Measurements from ENCODE around the gene ASCL3.
"Not testable (repeated sequence)": the region's sequence is repeated elsewhere in the genome, so short reads cannot be mapped to it uniquely, and the experiment has no call there.

The ASCL3 gene

DNA sequence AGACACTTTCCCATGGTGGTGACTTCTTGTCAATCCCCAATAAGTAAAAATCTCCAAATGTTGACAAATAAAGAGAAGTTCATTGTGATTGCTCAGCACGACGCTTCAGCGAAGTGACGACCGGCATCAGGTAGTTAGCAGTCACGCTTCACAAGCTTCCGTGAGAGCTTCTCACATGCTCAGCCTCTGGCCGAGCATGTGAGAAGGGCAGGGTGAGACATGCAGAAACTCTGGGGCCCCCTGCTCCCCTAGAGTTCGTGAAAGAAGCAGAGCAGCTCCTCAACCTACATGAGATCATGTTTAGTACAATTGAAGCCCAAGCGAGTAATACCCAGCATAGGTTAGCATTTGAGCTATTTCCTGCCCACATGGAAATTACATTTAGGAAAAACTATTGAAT lies 5.7 kb downstream of the ASCL3 start:
- no peaks in the 10 kb centered on the region for H3K27me3 ChIP-seq (ENCODE audit: insufficient read depth, low read length, poor library complexity, severe bottlenecking)

DNA sequence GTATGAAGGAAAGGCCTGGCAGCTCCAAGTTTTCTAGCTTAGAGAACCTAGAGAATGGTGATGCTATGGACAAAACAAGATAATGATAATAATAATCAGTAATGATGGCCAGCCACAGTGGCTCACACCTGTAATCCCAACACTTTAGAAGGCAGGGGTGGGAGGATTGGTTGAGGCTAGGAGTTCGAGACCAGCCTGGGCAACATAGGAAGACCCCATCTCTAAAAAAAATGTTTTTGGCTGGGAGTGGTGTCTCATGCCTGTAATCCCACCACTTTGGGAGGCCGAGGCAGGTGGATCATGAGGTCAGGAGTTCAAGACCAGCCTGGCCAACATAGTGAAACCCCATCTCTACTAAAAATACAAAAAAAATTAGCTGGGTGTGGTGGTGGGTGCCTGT lies 7.0 kb downstream of the ASCL3 start:
- H3K9me2 ChIP-seq (replicated peaks; ENCODE audit: low read depth, low read length); H3K4me2 ChIP-seq (ENCODE audit: low read depth, low read length, poor library complexity, severe bottlenecking); H3K27me3 ChIP-seq (ENCODE audit: insufficient read depth, low read length, poor library complexity, severe bottlenecking); H3K79me2 ChIP-seq (ENCODE audit: insufficient read depth, low read length); H3K4me3 ChIP-seq (ENCODE audit: low read length, poor library complexity, severe bottlenecking); H4K20me1 ChIP-seq (ENCODE audit: insufficient read depth, low read length, poor library complexity, severe bottlenecking); H3K9me3 ChIP-seq (ENCODE audit: insufficient read depth, low read depth, low read length); H3K4me1 ChIP-seq (ENCODE audit: insufficient read depth, low read length, poor library complexity, severe bottlenecking); H2AFZ ChIP-seq (ENCODE audit: low read length); H3F3A ChIP-seq (ENCODE audit: low read depth); H3K36me3 ChIP-seq (ENCODE audit: insufficient read depth, low read length); H3K9ac ChIP-seq (ENCODE audit: low read depth, low read length, poor library complexity, severe bottlenecking): not testable (repeated sequence)

More for the DNA sequence above, 5.7 kb downstream of the ASCL3 start:
- Histone ChIP-seq H3F3A (ENCODE audit: low read depth) (no peaks in the 10 kb centered on the region), H3K9ac (ENCODE audit: low read depth, low read length, poor library complexity, severe bottlenecking) (no peak overlapping the region), H2AFZ (ENCODE audit: low read length) (no peak overlapping the region), H3K9me3 (ENCODE audit: insufficient read depth, low read depth, low read length) (no peaks in the 10 kb centered on the region), H4K20me1 (ENCODE audit: insufficient read depth, low read length, poor library complexity, severe bottlenecking) (no peaks in the 10 kb centered on the region), H3K79me2 (ENCODE audit: insufficient read depth, low read length) (no peaks in the 10 kb centered on the region), H3K4me1 (ENCODE audit: insufficient read depth, low read length, poor library complexity, severe bottlenecking) (no peaks in the 10 kb centered on the region), H3K9me2 (replicated peaks; ENCODE audit: low read depth, low read length) (no peaks in the 10 kb centered on the region), H3K36me3 (ENCODE audit: insufficient read depth, low read length) (no peaks in the 10 kb centered on the region), H3K4me2 (ENCODE audit: low read depth, low read length, poor library complexity, severe bottlenecking) (no peak overlapping the region), H3K4me3 (ENCODE audit: low read length, poor library complexity, severe bottlenecking) (no peak overlapping the region)
- TF ChIP-seq, protein P1, sequence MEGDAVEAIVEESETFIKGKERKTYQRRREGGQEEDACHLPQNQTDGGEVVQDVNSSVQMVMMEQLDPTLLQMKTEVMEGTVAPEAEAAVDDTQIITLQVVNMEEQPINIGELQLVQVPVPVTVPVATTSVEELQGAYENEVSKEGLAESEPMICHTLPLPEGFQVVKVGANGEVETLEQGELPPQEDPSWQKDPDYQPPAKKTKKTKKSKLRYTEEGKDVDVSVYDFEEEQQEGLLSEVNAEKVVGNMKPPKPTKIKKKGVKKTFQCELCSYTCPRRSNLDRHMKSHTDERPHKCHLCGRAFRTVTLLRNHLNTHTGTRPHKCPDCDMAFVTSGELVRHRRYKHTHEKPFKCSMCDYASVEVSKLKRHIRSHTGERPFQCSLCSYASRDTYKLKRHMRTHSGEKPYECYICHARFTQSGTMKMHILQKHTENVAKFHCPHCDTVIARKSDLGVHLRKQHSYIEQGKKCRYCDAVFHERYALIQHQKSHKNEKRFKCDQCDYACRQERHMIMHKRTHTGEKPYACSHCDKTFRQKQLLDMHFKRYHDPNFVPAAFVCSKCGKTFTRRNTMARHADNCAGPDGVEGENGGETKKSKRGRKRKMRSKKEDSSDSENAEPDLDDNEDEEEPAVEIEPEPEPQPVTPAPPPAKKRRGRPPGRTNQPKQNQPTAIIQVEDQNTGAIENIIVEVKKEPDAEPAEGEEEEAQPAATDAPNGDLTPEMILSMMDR (conservative IDR thresholded peaks at IDR 0.05; ENCODE audit: low read length) = no peak
- TF ChIP-seq EZH2phosphoT487 (IDR thresholded peaks at IDR 0.05; ENCODE audit: borderline replicate concordance) = no peak

DNA sequence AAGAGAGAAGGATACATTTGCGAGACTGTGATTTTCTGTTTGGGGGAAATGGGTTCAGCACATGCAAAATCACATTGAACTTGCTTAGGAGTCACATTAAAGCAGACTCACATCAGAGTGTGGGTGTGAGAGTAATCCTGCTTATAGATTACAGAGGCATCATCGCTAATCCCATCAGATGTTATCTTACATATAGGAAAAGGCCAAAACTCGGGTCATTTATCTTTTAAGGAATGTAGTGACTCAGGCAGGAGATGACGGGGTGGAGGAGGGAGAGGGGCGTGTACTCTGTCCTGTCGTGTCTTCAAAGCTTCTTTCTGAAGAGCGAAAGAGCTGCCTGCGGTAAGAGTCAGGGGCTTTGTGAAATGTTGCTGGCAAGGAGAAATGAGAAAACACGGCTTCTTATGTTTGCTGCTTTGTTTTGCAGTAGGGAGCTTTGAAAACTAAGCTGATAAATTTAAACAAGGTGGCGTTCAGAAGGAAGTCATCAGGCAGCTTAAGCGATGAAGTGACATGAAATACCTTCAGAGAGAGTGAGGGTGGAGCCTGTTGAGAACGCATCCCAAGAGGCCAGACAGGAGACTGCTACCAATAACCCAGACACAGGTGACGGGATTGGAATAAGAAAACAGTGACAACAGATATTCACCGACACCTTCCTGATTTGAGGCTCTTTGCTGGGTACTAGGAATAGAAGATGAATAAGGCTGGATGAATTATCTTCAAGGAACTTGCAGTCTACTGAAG lies 7.9 kb downstream of the ASCL3 start:
- TF ChIP-seq EZH2phosphoT487 (IDR thresholded peaks at IDR 0.05; ENCODE audit: borderline replicate concordance) = no peak
- TF ChIP-seq, protein P1 (conservative IDR thresholded peaks at IDR 0.05; ENCODE audit: low read length) = no peak
- no peak overlapping the region for H3K4me3 ChIP-seq (ENCODE audit: low read length, poor library complexity, severe bottlenecking)

GRCh38 chr11:8933931-8934330 lies 8.9 kb downstream of the ASCL3 start:
- no peaks in the 10 kb centered on the region for H4K20me1 ChIP-seq (ENCODE audit: insufficient read depth, low read length, poor library complexity, severe bottlenecking)
- no peaks in the 10 kb centered on the region for H3K36me3 ChIP-seq (ENCODE audit: insufficient read depth, low read length)
- TF ChIP-seq, protein P1 (conservative IDR thresholded peaks at IDR 0.05; ENCODE audit: low read length) = no peak
- no peak for TF ChIP-seq EZH2phosphoT487 (IDR thresholded peaks at IDR 0.05; ENCODE audit: borderline replicate concordance)
- H3K9ac ChIP-seq (ENCODE audit: low read depth, low read length, poor library complexity, severe bottlenecking) = no peak overlapping the region
- no peak overlapping the region for H2AFZ ChIP-seq (ENCODE audit: low read length)
- no peaks in the 10 kb centered on the region for H3K4me1 ChIP-seq (ENCODE audit: insufficient read depth, low read length, poor library complexity, severe bottlenecking)
- no peak overlapping the region for H3K4me3 ChIP-seq (ENCODE audit: low read length, poor library complexity, severe bottlenecking)
- no peaks in the 10 kb centered on the region for H3K9me3 ChIP-seq (ENCODE audit: insufficient read depth, low read depth, low read length)
- no peaks in the 10 kb centered on the region for H3F3A ChIP-seq (ENCODE audit: low read depth)
- H3K4me2 ChIP-seq (ENCODE audit: low read depth, low read length, poor library complexity, severe bottlenecking) = no peak overlapping the region
- H3K27me3 ChIP-seq (ENCODE audit: insufficient read depth, low read length, poor library complexity, severe bottlenecking) = no peaks in the 10 kb centered on the region
- H3K9me2 ChIP-seq (replicated peaks; ENCODE audit: low read depth, low read length) = no peaks in the 10 kb centered on the region
- no peaks in the 10 kb centered on the region for H3K79me2 ChIP-seq (ENCODE audit: insufficient read depth, low read length)

More for the DNA sequence above, 7.9 kb downstream of the ASCL3 start:
- Histone ChIP-seq H3K27me3 (ENCODE audit: insufficient read depth, low read length, poor library complexity, severe bottlenecking) (no peaks in the 10 kb centered on the region), H3K9ac (ENCODE audit: low read depth, low read length, poor library complexity, severe bottlenecking) (no peak overlapping the region), H3K9me3 (ENCODE audit: insufficient read depth, low read depth, low read length) (no peaks in the 10 kb centered on the region), H3F3A (ENCODE audit: low read depth) (no peaks in the 10 kb centered on the region), H3K4me2 (ENCODE audit: low read depth, low read length, poor library complexity, severe bottlenecking) (no peak overlapping the region), H3K4me1 (ENCODE audit: insufficient read depth, low read length, poor library complexity, severe bottlenecking) (no peaks in the 10 kb centered on the region), H3K36me3 (ENCODE audit: insufficient read depth, low read length) (no peaks in the 10 kb centered on the region), H4K20me1 (ENCODE audit: insufficient read depth, low read length, poor library complexity, severe bottlenecking) (no peaks in the 10 kb centered on the region), H3K79me2 (ENCODE audit: insufficient read depth, low read length) (no peaks in the 10 kb centered on the region), H3K9me2 (replicated peaks; ENCODE audit: low read depth, low read length) (no peaks in the 10 kb centered on the region), H2AFZ (ENCODE audit: low read length) (no peak overlapping the region)
